Activated CD4-positive, alpha-beta T cell treated with anti-CD3 and anti-CD28 coated beads, Interleukin-2, amount 50 U/mL, for 48 hours (primary cell): Measurements from ENCODE around the gene B3GNT2.
"Not testable (repeated sequence)": the region's sequence is repeated elsewhere in the genome, so short reads cannot be mapped to it uniquely, and the experiment has no call there.

Experiments used
- DNase-seq, 2 experiments: peaks; one replicate each; pipeline ENCODE4 v3.0.0-alpha.2; 2020

The B3GNT2 gene

GRCh38 chr2:62195421-62196277, at the start of gene B3GNT2:
TSS of gene B3GNT2 (plus strand) at chr2:62196115. CDS start at chr2:62222221, 26,106 bp downstream.
- DNase-seq, result peak; percentile 85

DNA sequence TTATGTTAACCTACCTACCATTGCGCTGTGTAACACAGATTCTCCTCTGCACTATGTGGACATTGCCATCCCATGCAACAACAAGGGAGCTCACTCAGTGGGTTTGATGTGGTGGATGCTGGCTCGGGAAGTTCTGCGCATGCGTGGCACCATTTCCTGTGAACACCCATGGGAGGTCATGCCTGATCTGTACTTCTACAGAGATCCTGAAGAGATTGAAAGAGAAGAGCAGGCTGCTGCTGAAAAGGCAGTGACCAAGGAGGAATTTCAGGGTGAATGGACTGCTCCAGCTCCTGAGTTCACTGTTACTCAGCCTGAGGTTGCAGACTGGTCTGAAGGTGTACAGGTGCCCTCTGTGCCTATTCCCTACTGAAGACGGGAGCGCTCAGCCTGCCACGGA, 49.1 kb upstream of the B3GNT2 start:
- peak in 1 of 2 experiments; percentile 9 for DNase-seq

GRCh38 chr2:62147610-62148301, 48.2 kb upstream of the B3GNT2 start:
- no peak for DNase-seq

GRCh38 chr2:62149708-62150107, 46.2 kb upstream of the B3GNT2 start:
- DNase-seq, result no peak

DNA sequence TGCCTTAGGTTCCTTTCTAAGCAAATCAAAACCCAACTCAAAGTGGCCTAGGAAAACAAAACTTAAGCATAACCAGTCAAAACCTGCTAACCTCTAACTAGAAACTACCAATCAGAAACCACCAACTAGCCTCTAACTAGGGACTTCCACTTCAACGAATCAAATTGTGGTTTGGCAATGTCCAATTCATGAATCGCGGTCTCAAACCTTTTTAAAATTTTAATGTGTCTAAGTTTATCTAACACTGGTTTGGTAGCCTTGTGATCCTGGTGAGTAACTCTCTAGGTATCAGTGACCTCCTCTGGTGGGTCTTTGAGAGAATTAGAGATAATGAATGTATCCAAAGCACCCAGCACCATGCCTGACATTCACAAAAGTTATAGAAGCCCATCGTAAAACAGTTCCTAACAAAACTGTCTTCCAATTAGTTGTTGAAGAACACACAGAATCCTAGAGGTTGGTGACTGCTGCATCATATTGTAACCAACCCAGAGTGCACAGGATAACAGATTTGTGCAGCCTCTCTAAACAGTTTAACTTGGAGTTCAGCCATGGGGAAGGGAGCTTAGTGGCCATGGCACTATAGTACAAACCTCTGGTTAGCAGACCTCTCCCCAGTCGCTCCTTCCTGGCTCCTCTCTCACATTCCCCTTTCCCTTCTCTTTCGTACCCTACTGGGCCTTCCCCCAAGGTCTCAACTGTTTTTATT, 45.2 kb upstream of the B3GNT2 start:
- DNase-seq, result no peak

GRCh38 chr2:62151306-62151638, 44.6 kb upstream of the B3GNT2 start:
- no peak for DNase-seq

DNA sequence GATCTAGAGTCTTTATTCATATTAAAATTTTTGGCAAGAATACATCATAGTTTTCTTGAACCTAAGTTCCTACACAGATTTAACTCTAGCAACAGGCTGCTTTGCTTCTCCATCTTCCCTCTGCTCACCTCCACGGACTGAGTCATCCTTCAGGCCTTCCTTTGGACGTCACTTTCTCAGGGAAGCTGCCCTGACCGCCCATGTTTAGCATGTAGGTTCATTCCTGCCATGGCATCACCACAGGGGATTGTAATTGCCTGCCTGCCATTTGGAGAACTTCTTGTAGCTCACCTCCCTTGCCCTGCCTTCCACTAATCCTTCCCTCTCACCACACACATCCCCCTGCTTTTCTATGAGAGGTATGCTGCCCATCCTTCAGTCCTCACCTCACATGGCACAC, 43.9 kb upstream of the B3GNT2 start:
- no peak for DNase-seq

GRCh38 chr2:62156861-62157496, 38.9 kb upstream of the B3GNT2 start:
- DNase-seq, result no peak

DNA sequence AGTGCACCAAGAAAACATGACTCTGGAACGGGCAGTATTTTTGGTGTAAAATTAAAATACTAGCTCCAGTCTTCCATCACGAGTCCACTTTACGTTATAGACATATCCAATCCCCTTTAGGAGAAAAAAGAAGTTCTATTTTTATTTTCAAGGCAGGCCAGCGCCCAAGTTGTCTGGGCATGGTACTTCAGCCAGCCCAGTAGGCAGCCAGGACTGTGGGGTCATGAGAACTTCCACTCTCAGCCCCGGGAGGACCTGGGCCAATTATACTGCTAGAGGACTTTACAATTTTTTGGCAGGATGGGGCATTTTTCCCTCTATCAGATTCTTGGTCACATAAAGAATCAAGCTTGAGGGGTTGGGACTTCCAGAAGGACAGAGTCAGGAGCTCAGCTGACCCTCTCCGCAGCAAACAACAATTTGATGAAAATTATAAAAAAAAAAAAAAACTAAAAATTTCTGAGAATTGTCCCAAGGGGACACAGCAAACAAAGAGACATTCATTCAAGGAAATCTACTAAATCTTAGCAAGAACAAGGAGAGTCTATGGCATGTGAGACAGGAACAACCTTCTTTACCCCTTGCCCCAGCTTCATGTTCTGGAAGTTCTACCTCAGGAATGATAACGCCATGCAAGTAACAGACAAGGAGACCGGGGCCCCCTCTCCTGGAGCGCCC, 37.3 kb upstream of the B3GNT2 start:
- no peak for DNase-seq

- not testable (repeated sequence) for DNase-seq
Observed at GRCh38 chr2:62160691-62161090, 35.2 kb upstream of the B3GNT2 start.

DNA sequence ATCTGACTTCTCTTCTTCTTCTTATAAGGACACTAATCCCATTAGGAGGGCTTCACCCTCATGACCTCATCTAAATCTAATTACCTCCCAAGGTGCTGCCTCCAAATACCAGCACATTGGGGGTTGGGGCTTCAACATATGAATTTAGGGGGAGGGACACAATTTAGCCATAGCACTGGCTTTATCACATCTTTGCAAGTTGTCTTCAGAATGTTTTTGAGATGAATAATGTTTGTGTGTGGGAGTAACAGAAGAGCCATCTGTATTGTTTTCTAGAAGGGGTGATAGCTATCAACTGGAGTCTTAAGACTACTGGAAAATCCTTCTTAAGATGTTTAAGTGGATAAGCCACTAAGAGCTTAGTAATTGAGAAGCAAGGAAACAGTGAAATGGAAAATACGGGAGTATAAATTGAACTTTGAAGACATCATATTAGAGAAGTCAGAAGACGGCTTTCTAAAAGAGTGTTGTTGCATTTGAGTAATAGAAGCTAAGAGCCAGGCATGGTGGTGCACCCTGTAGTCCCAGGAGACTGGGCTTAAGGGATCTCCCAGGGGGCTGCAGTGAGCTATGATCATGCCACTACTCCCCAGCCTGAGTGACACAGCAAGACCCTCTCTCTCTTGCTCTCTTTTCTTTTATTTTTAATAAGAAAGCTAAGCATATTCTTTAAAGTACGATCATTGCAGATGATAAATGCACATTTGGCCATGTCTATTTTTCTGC, 32.6 kb upstream of the B3GNT2 start:
- no peak for DNase-seq

DNA sequence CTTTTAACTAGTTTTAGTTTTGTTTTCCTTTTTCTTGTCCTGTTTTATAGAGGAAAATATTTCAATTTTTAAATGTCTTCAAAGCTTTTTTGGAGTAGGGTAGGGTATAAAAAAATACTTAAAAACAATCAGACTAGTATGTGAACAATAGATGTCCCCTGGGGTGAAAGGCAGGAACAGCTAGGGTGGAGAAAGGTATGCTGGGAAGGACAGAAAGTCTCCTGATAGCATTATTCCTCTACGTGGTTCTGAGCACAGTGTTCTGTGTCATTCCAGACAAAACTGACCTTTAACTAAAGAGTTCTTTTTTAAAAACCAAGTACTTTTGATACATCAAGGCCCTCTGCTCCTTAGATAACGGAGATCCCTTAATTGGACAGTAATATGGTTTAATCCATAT, 32.1 kb upstream of the B3GNT2 start:
- no peak for DNase-seq

DNA sequence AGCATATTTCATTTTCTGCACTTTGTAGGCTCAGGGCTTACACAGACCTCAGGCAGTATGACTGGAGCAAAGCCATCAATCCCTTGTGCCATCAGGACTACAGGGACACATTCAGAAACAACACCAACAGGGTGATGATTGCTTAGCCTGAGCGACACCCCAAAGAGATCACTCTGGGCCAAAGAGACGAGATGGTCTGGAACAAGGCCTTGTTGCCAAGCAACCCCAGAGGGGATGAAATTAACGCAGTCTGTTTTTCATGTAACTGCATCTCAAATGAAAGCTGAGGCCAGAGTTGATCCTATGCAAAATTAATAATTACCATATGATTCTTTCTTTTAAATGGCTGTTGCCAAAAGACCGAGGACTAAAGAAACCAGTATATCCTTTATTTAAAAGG, 20.2 kb upstream of the B3GNT2 start:
- no peak for DNase-seq

- DNase-seq, result no peak
Observed at GRCh38 chr2:62176801-62177200, 19.1 kb upstream of the B3GNT2 start.

GRCh38 chr2:62177392-62178049, 18.4 kb upstream of the B3GNT2 start:
- no peak for DNase-seq

- no peak for DNase-seq
Observed at GRCh38 chr2:62178741-62179271, 17.1 kb upstream of the B3GNT2 start.

DNA sequence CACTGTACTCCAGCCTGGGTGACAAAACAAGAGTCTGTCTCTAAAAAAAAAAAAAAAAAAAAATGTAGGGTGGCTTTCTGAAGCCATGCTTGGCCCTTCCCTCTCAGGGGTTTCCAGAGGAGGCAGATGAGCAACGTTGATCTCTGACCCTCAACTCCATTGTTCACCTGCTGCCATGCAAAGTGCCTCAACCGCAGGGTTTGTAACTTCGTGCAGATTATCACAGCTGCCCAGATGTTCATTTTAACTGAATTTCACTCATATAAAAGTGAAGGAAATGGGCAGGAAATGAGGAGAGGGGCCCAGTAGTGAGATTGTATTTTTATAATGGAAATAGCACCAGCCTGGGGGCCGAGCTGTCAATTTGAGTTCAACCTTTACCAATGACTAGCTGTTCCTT, 14.9 kb upstream of the B3GNT2 start:
- no peak for DNase-seq

DNA sequence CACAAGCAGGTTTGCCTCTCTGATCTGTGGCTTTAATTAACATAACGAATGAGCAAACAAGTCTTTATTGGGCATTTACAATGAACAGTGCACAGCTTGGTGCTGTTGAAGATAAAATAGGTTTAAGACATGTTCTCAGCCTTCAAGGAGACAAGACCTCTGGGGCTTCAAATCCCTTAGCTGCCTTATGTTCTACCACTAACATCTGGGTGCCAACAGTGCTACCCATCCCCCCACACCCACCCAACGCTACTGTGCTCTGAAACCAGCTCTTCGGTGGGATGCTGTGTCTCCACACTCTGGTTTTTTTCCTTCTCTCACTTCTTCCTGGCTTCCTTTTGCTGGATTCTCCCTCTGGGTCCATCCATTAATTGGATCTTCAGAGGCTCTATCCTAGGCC, 14.1 kb upstream of the B3GNT2 start:
- no peak for DNase-seq

DNA sequence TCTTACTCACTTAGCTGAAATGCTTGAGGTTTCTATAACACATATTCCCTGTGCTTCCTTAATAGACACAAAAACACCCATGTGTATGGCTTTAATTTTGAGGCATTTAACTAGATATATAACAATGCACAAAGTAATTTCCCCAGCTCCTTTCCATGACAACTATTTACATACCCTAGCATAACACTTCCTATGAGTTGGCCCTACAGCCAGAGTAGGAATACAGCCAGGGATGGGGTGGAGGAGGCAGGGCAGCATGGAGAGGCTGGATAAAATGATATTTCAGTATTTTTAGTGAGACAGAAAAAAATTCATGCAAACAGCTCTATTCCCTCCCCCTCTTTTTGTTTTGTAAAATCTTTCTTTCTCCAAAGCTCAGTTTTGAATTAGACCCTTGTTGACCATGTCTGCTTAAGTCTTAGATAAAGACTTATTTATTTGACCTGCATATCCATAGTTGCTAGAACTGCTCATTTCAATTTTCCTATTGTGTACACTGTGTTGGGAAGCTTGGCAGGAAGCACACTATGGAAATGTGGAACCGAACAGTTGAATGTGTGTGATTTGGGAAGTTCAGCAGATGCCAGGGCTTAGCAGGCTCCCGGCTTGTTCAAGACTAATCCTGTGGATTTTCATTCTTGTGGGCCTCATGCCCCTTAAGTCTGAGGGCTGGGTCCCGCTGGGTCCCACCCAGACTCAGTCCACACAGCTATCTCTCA, 11.2 kb upstream of the B3GNT2 start:
- DNase-seq, result no peak

DNA sequence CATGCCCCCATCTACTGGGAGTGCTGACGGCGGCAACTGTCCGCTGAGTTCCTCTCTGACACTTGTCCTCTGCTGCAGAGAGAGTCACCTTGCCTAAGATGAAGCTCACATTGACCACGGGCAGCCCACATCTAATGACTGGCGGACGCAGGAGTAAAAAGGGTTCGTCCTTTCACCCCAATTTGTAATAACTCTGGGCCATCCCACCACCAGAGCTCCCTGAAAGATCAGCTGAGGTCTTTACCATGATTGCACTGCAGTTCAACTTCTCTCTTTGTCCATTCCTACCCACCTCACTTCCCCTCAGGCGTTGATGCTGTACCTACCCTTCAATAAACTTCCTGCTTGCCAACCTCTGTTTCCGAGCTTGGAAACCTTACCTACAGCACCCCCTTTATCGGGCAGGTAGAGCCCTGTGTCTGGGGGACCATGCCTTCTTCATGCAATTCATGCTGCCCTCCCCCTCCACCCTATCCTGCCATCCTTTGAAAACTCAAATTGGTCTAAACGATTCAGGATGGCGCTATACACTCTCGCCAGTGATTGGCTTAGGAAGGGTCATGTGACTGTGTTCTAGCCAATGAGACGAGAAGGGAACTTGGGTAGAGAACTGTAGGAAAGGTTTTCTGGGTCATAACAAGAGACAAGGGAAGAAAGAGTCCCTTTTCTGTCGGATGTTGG, 10.3 kb upstream of the B3GNT2 start:
- no peak for DNase-seq
